Stimulated activated CD4-positive, alpha-beta T cell treated with anti-CD3 and anti-CD28 coated beads, Interleukin-12 subunit alpha, Interleukin-12 subunit beta, amount 100 ng/mL, for 4 hours (primary cell): ENCODE measurements around the gene TCP10L.
"Not testable (repeated sequence)": the region's sequence is repeated elsewhere in the genome, so short reads cannot be mapped to it uniquely, and the experiment has no call there.

Source experiments
- DNase-seq: peaks from one replicate; pipeline ENCODE4 v3.0.0-alpha.2; 2020

Gene TCP10L

DNA sequence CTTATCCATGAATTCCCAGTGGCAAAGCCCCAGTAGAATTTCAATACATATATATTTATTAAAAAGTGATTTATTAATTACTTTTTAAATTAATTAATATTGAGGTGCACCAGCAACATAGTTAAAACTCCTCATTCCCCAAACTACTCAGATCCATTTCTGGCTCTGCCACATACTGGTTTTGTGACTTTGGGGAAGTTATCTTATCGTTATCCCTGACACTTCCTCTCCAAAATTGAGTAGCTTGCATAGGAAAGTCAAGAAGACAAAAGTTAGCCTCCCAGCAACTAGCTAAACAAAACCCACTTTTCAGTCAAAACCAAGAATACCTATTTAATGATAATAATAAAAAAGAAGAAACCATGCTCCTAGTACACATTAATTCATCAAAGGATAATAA is 35.9 kb downstream of the TCP10L start:
- DNase-seq, result no peak

DNA sequence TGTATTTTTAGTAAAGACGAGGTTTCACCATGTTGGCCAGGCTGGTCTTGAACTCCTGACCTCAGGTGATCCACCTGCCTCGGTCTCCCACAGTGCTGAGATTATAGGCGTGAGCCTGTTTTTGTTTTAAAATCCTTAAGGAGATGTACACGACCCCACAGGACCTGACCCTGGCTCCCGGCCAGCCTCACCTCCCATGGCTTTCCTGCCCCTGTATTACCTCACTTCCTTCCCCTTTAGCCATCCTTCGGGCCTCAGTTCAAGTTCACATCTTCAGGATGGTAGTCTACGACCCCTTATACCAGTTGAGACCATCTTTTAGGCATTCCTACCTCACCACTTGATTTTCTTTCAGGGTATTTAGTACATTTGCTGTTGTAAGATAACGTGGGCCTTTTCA is 36.3 kb downstream of the TCP10L start:
- no peak for DNase-seq

DNA sequence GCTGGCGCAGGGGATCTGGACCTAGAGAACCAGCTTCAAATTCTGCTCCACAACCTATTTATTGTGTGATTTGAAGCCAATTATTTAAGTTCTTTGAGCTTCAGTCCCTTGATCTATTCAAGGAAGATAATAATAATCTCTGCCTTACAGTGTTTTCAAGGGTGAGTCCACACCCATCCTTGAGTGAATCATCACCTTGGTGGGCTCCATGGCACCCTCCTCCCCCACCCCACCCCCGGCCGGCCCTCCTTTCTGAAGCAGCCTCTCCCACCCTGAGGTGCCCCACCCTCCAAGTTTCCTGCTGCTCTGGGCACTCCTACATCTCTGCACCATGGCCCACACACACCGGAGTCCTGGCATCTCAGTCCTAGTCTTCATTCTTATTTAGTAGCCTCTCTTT is 38.3 kb downstream of the TCP10L start:
- no peak for DNase-seq

DNA sequence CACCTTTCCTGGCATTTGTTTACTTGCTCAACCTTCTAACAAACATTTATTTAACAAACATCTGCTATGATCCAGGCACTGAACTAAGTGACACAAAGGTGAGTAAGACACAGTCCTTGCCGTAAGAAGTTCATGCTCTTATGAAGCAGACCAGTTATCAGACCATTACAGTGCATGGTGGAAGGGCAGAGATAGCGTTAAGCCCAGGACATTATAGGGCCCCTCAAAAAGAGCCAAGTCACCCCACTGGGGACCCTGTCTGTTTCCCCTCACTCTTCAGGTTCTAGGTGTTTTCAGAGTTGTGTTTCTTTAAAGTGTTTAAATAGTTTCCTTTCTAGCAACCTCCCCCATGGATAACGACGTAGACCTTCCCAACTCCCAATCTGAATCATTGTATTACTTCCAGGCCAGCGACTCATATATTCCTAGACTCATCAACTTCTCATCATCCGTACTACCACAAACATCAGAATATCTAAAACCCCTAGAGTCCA is 39.3 kb downstream of the TCP10L start:
- no peak for DNase-seq

DNA sequence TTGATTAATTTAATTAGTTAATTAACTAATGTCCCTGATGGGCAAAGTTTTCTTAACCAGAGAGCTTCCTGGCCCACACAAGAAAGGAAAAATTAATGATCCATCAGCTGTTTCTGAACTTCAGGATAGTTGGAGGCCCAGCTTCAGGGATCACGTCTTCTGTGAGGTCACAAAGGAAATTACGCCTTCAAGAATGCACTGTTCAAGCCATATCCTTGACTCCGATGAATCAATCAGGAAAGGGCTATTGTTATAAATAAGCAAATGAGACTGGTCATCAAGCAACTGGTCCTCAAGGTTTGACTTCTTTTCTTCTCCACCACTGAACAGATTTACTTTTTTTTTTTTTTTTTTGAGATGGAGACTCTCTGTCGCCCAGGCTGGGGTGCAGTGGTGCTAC is 40.6 kb downstream of the TCP10L start:
- no peak for DNase-seq

DNA sequence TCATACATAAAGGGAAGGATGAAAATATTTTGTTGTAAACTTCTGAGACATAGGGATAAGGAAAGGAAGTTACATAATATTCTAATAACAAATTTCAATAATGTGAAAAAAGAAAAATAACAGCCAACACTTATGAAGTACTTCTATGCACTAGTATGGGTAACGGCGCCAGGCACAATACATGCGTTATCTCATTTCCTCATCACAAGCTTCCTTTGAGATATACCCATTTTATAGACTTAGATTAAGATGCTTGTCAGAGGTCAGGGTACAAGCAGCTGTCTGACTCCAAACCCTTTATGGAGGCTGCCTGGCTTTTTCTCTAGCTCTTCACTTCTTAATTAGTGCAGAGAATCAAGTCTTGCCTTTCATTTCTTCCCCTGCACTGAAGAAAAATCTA is 41.3 kb downstream of the TCP10L start:
- no peak for DNase-seq

DNA sequence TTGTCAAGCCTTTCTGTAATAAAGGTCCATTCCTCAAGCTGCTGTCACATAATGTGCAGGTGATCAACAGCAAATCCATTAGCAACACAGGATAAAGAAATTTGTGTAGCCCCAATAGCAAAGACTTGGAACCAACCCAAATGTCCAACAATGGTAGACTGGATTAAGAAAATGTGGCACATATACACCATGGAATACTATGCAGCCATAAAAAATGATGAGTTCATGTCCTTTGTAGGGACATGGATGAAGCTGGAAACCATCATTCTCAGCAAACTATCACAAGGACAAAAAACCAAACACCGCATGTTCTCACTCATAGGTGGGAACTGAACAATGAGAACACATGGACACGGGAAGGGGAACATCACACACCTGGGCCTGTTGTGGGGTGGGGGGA is 42.3 kb downstream of the TCP10L start:
- DNase-seq, result not testable (repeated sequence)

DNA sequence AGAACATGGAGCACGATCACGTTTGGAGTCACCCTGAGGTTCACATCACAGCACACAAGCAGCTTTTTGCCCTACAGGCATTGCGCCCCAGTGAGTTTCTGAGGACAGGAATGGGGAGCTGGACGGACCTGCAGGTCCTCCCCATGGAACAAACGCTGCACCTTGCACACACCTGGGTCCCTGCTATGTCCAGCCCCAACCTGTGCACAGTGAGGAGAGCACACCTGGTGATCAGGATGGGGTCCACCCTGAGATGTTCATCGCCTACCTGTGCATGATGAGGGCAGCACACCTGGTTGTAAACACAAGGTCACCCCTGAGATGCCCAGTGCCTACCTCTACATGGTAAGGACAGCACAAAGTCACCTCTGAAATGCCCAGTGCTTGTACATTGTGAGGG is 45.9 kb downstream of the TCP10L start:
- DNase-seq, result no peak

DNA sequence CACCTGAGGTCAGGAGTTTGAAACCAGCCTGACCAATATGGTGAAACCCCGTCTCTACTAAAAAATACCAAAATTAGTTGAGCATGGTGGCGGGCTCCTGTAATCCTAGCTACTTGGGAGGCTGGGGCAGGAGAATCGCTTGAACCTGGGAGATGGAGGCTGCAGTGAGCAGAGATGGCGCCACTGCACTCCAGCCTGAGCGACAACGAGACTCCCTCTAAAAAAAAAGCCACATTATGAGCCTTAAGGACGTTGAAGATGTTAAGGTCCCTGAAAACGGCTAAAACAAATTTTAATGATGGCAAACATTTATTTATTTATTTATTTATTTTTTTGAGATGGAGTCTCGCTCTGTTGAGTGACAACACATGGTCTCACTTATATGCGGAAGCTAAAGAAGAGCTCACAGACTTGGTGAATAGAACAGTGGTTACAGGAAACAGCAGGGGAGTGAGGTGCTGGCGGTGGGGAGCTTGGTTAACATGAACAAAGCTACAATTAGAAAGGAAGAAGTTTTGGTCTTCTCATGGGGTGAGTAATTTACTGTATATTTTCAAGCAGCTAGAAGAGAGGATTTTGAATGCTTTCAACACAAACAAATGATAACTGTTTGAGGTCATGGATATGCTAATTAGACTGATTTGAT is 47.1 kb downstream of the TCP10L start:
- DNase-seq, result no peak

DNA sequence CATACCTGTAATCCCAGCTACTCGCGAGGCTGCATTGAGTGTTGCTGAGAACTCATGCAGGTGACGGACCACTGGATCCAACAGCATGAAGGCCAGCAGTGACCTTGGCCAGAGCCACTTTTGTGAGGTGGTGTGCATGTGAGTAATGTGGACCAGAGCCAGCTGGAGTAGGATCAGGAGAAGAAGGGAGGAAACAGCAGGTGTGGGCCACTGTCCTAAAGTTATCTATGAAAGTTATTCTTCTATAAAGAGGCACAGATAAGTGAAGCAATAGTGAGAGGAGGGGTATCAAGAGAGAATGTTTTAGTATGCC is 47.8 kb downstream of the TCP10L start:
- DNase-seq, result no peak

DNA sequence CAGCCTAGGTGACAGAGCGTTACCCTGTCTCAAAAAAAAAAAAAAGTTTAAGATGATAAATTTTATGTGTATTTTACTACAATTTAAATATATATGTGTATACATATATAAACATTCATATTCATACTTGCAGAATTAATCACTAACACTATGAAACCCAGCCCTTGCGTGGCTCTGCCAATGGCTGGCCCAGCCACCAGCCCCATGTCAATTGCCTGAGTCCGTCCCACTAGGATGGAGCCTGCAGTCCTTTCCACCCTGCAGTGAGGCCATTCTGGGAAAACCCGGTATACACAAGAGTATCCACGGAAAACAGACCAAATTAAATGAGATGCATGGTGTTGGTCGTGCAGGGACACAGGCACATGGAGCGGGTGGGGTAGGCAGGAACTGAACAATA is 49.7 kb downstream of the TCP10L start:
- no peak for DNase-seq

DNA sequence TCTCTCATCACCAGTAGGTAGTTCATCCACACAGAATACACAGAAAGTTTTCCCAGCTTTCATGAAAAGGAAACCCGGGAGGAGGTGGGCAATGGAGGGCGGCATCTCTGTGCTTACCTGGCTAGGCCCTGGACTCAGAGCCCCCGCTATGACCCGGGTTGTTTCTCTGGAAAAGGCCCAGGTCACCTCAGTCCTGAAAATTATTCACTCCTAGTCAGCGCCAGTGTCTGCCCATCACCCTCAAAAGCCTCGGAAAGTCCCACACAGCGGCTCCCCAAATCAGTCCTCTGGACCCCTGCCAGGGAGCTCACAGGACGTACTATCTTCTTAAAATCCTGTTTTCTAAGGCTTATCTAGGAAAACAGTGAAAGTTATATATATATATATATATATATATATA is 51.2 kb downstream of the TCP10L start:
- DNase-seq, result no peak

DNA sequence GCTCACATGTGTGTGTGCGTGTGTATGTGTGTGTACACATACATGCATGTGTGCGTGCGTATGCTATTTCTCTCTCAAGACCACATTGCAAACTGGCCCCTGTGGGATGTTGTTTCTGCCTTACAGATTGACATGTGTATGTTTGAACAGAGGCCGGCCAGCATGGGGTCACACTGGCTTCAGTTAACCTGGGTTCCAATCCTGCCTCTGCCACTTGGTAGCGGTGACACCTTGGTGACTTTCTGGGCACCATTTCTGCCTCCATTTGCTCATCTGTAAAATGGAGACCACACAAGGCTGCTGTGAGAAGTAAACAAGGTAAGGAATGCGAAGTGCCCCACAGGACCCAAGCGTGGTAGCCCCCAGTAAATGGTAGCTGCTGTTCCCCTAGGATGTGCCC is 51.7 kb downstream of the TCP10L start:
- no peak for DNase-seq

DNA sequence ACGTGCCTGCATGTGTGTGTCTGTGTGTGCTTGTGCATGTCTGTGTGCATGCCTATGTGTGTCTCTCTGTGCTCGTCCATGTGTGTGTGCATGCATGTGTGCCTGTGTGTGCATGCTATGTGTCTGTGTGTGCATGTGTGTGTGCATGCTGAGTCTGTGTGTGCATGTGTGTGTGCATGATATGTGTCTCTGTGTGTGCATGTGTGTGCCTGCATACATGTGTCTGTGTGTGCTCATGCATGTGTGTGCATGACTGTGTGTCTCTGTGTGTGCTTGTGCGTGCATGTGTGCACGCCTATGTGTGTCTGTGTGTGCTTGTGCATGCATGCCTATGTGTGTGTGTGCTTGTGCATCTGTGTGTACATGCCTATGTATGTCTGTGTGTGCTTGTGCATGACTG is 52.3 kb downstream of the TCP10L start:
- DNase-seq, result no peak

DNA sequence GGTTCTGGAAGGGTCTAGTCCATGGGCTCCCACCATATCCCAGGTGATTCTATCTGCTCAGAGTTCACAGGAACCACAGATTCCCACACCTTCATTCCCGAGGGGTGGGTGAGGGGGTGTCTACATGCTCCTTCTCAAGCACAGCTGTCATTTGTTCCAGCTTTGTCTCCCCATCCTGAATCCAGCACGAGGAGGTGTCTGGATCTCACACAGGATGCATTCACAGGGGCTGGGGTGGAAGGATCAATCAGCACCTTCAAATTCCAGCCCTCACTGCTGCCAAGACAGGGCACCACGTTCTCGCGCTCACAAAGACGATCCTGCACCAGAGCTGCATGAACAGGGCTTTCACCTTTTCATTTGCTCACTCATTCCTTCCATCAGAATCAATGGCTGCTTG is 52.7 kb downstream of the TCP10L start:
- no peak for DNase-seq

DNA sequence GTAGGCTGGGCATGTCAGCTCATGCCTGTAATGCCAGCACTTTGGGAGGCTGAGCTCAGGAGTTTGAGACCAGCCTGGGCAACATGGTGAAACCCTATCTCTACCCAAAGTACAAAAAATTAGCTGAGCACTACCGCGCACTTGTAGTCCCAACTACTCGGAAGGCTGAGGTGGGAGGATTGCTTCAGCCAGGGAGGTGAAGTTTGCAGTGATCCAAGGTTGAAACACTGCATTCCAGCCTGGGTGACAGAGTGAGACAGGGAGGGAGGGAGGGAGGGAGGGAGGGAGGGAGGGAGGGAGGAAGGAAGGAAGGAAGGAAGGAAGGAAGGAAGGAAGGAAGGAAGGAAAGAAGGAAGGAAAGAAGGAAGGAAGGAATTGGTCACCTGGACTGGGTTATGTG is 53.8 kb downstream of the TCP10L start:
- DNase-seq, result not testable (repeated sequence)

DNA sequence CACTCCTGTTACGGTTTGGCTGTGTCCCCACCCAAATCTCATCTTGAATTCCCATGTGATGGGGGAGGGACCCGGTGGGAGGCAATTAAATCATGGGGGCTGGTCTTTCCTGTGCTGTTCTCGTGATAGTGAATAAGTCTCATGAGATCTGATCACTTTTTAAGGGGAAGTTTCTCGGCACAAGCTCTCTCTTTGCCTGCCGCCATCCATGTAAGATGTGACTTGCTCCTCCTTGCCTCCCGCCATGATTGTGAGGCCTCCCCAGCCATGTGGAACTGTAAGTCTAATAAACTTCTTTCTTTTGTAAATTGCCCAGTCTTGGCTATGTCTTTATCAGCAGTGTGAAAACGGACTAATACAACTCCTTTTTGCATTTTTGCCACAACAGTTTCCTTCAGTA is 54.5 kb downstream of the TCP10L start:
- not testable (repeated sequence) for DNase-seq

DNA sequence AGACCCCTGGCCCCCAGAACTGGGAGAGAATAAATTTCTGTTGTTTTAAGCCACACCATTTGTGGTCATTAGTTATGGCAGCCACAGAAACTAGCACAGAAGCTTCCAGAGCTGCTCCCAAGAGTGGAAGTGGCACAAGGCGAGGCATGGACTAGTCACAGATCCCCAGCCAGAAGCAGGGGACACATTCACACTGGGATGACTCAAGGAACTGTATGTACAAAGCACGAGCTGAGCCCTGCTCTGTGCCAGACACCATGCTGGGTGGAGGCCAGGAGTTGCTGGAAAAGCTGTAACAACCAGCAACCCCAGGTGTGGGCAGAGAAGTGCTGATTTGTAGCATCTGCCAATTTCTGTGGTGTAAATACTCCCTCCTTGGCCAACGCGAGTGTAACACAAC is 55.6 kb downstream of the TCP10L start:
- DNase-seq, result no peak

DNA sequence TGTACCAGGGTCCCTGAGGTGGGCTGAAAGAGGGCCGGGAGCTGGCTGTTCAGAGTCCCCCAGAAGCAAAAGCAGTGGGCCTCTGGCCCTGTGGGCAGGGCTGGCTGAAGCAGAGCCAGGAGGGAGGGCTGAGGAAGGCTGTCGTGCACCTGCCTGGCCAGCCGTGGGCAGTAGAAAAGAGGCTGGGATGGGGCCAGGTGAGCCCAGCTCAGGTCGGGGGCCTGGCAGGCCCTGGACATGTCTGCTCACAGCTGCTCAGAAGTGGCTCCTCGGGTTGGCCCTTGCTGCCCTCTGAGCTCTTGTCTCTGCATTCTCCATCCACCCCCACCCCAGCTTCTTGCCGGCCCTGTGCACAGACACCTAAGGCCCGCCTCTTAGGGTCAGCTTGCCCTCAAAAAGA is 60.0 kb downstream of the TCP10L start:
- no peak for DNase-seq

DNA sequence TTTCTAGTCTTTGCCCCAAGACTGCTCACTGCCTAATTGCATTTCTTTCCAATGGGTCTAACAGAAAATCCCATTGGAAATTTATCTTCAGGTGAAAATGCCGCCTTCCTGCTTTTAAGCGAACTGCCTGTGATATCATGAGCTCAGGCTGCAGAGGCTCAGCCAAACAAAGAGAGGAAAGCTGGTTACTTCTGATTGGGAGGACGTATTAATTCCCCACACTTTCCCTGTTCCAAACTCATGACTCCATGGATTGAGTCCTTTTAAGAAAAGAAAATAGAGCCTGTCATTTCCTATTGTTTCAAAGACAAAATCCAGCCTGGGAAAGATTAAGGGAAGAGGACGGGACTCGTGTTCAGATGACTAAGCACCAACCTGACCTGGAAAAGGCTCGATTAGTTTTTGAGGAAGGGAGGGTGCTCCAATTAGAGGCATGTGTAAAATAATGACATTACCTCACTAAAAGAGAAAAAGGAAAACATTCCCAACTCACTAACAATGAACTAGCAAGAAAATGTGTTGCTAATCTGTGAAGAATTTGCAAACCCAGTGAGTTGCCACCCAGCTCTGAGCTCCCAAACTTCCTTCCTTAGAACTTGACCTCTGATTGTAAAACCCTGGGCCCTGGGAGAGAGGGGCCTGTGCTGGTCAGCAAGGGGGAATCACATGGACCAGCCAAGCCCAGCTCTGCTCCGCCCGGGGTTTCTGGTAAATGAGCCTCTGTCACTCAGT is 61.2 kb downstream of the TCP10L start:
- DNase-seq, result no peak
